Breast epithelium (tissue), 3 donors: ENCODE results near the gene POLR3G.

Experiments used
- CTCF ChIP-seq, 3 donors: fragments of 450-650 bp; IDR thresholded peaks; one replicate each; pipeline ENCODE4 v1.5.1; 2016 to 2017; ENCODE audit warnings: antibody characterized with exemption in 3 of 3, mild to moderate bottlenecking in 3 of 3, moderate library complexity in 3 of 3
- POLR2A ChIP-seq: fragments of 450-650 bp; IDR thresholded peaks from one replicate; pipeline ENCODE4 v1.6.1; 2016; ENCODE audit warnings: antibody characterized with exemption, mild to moderate bottlenecking, moderate library complexity
- POLR2AphosphoS5 ChIP-seq, 3 donors: sonication (generic); formaldehyde crosslinking; IDR thresholded peaks; one replicate each; pipeline ENCODE4 v1.6.1; 2017; ENCODE audit warnings: antibody characterized with exemption in 3 of 3

GRCh38 chr5:90551376-90551775 lies 76.7 kb downstream of the POLR3G start:
- TF ChIP-seq CTCF (IDR thresholded peaks at IDR 0.05), result no peak
- TF ChIP-seq POLR2A, result no peak
- TF ChIP-seq POLR2AphosphoS5 (IDR thresholded peaks at IDR 0.05), result no peak
